Thoracic aorta (tissue), 2 donors: Measurements from ENCODE around the gene KAZN. TPM values are rescaled to one million over a fixed set of nuclear protein-coding genes. Genes with fewer than 3 reads are reported as not detected.

Source experiments
- ATAC-seq: fragments of 150-250 bp; one replicate; pipeline ENCODE4 v1.8.0; 2017; ENCODE audit warnings: low read depth; ENCODE audit not compliant: insufficient number of reproducible peaks, low FRiP score
- DNase-seq: peaks from one replicate; pipeline ENCODE4 v3.0.0-alpha.2; 2020; ENCODE audit warnings: low spot score
- H3K27ac ChIP-seq, 2 donors: fragments of 200-600 bp; sonication (generic); 1 replicate in 1 of 2; 2 replicates in 1 of 2; pipeline ENCODE4 v1.5.1; 2016; ENCODE audit warnings: mild to moderate bottlenecking in 2 of 2, moderate library complexity in 2 of 2
- H3K27me3 ChIP-seq: fragments of 200-600 bp; sonication (generic); replicated peaks from 2 replicates; pipeline ENCODE4 v1.6.0; 2016; ENCODE audit warnings: mild to moderate bottlenecking; ENCODE audit not compliant: insufficient read depth
- H3K36me3 ChIP-seq: fragments of 200-600 bp; sonication (generic); one replicate; pipeline ENCODE4 v1.5.1; 2016
- H3K4me1 ChIP-seq, 2 donors: fragments of 200-600 bp; sonication (generic); 1 replicate in 1 of 2; 2 replicates in 1 of 2; pipeline versions ENCODE4 v1.5.1 to v1.6.0; 2016; ENCODE audit warnings: low read depth in 2 of 2, mild to moderate bottlenecking in 1 of 2; ENCODE audit not compliant: control insufficient read depth in 1 of 2
- H3K4me3 ChIP-seq: fragments of 200-600 bp; sonication (generic); 2 replicates; pipeline ENCODE4 v1.5.1; 2016; ENCODE audit warnings: mild to moderate bottlenecking
- H3K9me3 ChIP-seq: fragments of 200-600 bp; sonication (generic); 2 replicates; pipeline ENCODE4 v1.5.1; 2016
- CTCF ChIP-seq: fragments of 200-600 bp; sonication (generic); IDR thresholded peaks from one replicate; pipeline ENCODE4 v1.5.1; 2019; ENCODE audit warnings: antibody characterized with exemption
- total RNA-seq, 2 donors: library from RNA; depleted of rRNA; stranded (reverse); fragments of >200 nt; gene quantifications; one replicate each; pipeline versions ENCODE4 v1.1.0 to v1.2.3, GENCODE V29; 2016

Gene KAZN
- total RNA-seq, 2 donors from 2014 or later: 17.4 to 30.3 TPM

GRCh38 chr1:14739082-14739832, 140.8 kb downstream of the KAZN start:
- no peak for DNase-seq
- Histone ChIP-seq H3K4me1 (no peaks in the 10 kb centered on the region), H3K27ac (no peak overlapping the region), H3K9me3 (no peaks in the 10 kb centered on the region), H3K4me3 (no peak overlapping the region), H3K27me3 (no peaks in the 10 kb centered on the region), H3K36me3 (no peaks in the 10 kb centered on the region)
- no peak for ATAC-seq
- no peak for TF ChIP-seq CTCF

- no peak for TF ChIP-seq CTCF
These were observed 141.5 kb downstream of the KAZN start for GRCh38 chr1:14740016-14740415.

GRCh38 chr1:14741082-14741481, 142.6 kb downstream of the KAZN start:
- DNase-seq (no peak), ATAC-seq (no peak)
- no peaks in the 10 kb centered on the region for H3K36me3 ChIP-seq
- no peak for TF ChIP-seq CTCF
- no peaks in the 10 kb centered on the region for H3K9me3 ChIP-seq
- no peak overlapping the region for H3K27ac ChIP-seq
- H3K4me3 ChIP-seq: no peak overlapping the region
- H3K4me1 ChIP-seq: no peaks in the 10 kb centered on the region
- no peaks in the 10 kb centered on the region for H3K27me3 ChIP-seq

More at GRCh38 chr1:14740016-14740415, 141.5 kb downstream of the KAZN start:
- ATAC-seq: no peak
- no peak overlapping the region for H3K4me3 ChIP-seq
- H3K9me3 ChIP-seq: no peaks in the 10 kb centered on the region
- no peaks in the 10 kb centered on the region for H3K27me3 ChIP-seq
- DNase-seq: no peak
- H3K4me1 ChIP-seq: no peaks in the 10 kb centered on the region
- H3K36me3 ChIP-seq: no peaks in the 10 kb centered on the region
- no peak overlapping the region for H3K27ac ChIP-seq

- H3K4me3 ChIP-seq: no peak overlapping the region
- ATAC-seq: no peak
- H3K27ac ChIP-seq: no peak overlapping the region
- DNase-seq: no peak
- H3K4me1 ChIP-seq: no peaks in the 10 kb centered on the region
- H3K9me3 ChIP-seq: no peaks in the 10 kb centered on the region
- no peaks in the 10 kb centered on the region for H3K36me3 ChIP-seq
- no peak for TF ChIP-seq CTCF
- H3K27me3 ChIP-seq: no peaks in the 10 kb centered on the region
These were observed 143.0 kb downstream of the KAZN start for GRCh38 chr1:14741532-14741931.

GRCh38 chr1:14742181-14742980, 143.9 kb downstream of the KAZN start:
- no peaks in the 10 kb centered on the region for H3K27me3 ChIP-seq
- no peaks in the 10 kb centered on the region for H3K4me1 ChIP-seq
- ATAC-seq: peak; percentile 69
- no peaks in the 10 kb centered on the region for H3K9me3 ChIP-seq
- DNase-seq: no peak
- no peak for TF ChIP-seq CTCF
- H3K4me3 ChIP-seq: no peak overlapping the region
- H3K36me3 ChIP-seq: no peaks in the 10 kb centered on the region
- H3K27ac ChIP-seq: no peak overlapping the region
